ENCODE results near the gene STXBP6.

DNA sequence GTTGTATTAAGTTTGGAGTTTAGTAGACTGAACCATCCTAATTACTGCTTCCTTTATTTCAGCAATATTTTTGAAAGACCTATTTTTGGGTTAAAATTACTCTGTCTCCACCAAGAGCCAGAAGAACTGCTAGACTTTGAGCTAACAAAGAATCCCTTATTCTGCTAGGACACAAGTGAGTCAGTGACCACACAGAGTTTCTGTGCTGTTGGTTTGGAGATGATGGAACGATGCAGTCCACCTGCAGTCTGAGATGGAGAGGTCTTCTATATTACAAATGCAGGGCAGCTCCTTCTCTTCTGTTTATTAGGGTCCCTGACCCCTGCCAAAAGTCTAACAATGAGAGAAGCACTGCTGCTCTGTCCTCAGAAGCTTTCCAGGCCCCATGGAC is 6.7 kb upstream of the STXBP6 start:
- TF ChIP-seq, protein P1, sequence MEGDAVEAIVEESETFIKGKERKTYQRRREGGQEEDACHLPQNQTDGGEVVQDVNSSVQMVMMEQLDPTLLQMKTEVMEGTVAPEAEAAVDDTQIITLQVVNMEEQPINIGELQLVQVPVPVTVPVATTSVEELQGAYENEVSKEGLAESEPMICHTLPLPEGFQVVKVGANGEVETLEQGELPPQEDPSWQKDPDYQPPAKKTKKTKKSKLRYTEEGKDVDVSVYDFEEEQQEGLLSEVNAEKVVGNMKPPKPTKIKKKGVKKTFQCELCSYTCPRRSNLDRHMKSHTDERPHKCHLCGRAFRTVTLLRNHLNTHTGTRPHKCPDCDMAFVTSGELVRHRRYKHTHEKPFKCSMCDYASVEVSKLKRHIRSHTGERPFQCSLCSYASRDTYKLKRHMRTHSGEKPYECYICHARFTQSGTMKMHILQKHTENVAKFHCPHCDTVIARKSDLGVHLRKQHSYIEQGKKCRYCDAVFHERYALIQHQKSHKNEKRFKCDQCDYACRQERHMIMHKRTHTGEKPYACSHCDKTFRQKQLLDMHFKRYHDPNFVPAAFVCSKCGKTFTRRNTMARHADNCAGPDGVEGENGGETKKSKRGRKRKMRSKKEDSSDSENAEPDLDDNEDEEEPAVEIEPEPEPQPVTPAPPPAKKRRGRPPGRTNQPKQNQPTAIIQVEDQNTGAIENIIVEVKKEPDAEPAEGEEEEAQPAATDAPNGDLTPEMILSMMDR (conservative IDR thresholded peaks at IDR 0.05; ENCODE audit: low read depth, low read length) = no peak
- TF ChIP-seq EZH2 (IDR thresholded peaks at IDR 0.05; ENCODE audit: borderline replicate concordance, low read depth, low read length, poor library complexity, severe bottlenecking) = no peak
